GM23338 (cell line): ENCODE measurements around the gene CDC45. TPM values are rescaled to one million over a fixed set of nuclear protein-coding genes. Genes with fewer than 3 reads are reported as not detected.

Source experiments
- ATAC-seq: fragments of 200-7000 bp; cut with Tn5 transposase; 3 replicates; pipeline ENCODE4 v1.9.1; 2020
- DNase-seq: peaks from one replicate; pipeline ENCODE4 v3.0.0-alpha.2; 2015; ENCODE audit warnings: low spot score
- H2AFZ ChIP-seq: fragments of 200-600 bp; sonication (generic); 2 replicates; pipeline ENCODE4 v1.8.0; 2016; ENCODE audit warnings: antibody characterized with exemption, mild to moderate bottlenecking, moderate library complexity
- H3F3A ChIP-seq: fragments of 200-600 bp; sonication (generic); replicated peaks from 2 replicates; pipeline ENCODE4 v1.8.0; 2017; ENCODE audit warnings: antibody characterized with exemption, mixed run types, low read depth
- H3K27ac ChIP-seq: fragments of 200-600 bp; sonication (generic); 2 replicates; pipeline ENCODE4 v1.6.1; 2016; ENCODE audit warnings: low read depth
- H3K27me3 ChIP-seq: fragments of 200-600 bp; sonication (generic); 2 replicates; pipeline ENCODE4 v1.8.0; 2016; ENCODE audit warnings: mild to moderate bottlenecking, mixed run types, moderate library complexity; ENCODE audit not compliant: insufficient read depth
- H3K36me3 ChIP-seq: fragments of 200-600 bp; sonication (generic); 2 replicates; pipeline ENCODE4 v1.8.0; 2016; ENCODE audit warnings: mild to moderate bottlenecking; ENCODE audit not compliant: insufficient read depth
- H3K4me1 ChIP-seq: fragments of 200-600 bp; sonication (generic); 2 replicates; pipeline ENCODE4 v1.8.0; 2016; ENCODE audit warnings: mild to moderate bottlenecking, moderate library complexity; ENCODE audit not compliant: insufficient read depth
- H3K4me2 ChIP-seq: fragments of 200-600 bp; sonication (generic); 2 replicates; pipeline ENCODE4 v1.7.1; 2017; ENCODE audit warnings: mixed run types
- H3K4me3 ChIP-seq: fragments of 200-600 bp; sonication (generic); 2 replicates; pipeline ENCODE4 v1.6.1; 2016; ENCODE audit warnings: mixed run types
- H3K79me2 ChIP-seq: fragments of 200-600 bp; sonication (generic); replicated peaks from 2 replicates; pipeline ENCODE4 v1.8.0; 2017; ENCODE audit warnings: mild to moderate bottlenecking; ENCODE audit not compliant: insufficient read depth
- H3K9me2 ChIP-seq: fragments of 200-600 bp; sonication (generic); 2 replicates; pipeline ENCODE4 v1.8.0; 2017; ENCODE audit not compliant: insufficient read depth
- H4K20me1 ChIP-seq: fragments of 200-600 bp; sonication (generic); replicated peaks from 2 replicates; pipeline ENCODE4 v1.8.0; 2017; ENCODE audit warnings: mild to moderate bottlenecking; ENCODE audit not compliant: insufficient read depth
- H3K27ac Mint-ChIP-seq: 2 replicates; pipeline ENCODE4 v1.8.0; 2020; ENCODE audit warnings: inconsistent platforms, mild to moderate bottlenecking, moderate library complexity, mixed read lengths
- H3K27me3 Mint-ChIP-seq: 3 replicates; pipeline ENCODE4 v1.8.0; 2022; ENCODE audit warnings: low read depth, mild to moderate bottlenecking, moderate library complexity, mixed read lengths, inconsistent platforms; ENCODE audit not compliant: insufficient read depth, poor library complexity
- H3K36me3 Mint-ChIP-seq: 3 replicates; pipeline ENCODE4 v1.8.0; 2021; ENCODE audit warnings: low read depth, mild to moderate bottlenecking, inconsistent platforms, moderate library complexity, mixed read lengths
- H3K4me1 Mint-ChIP-seq: 3 replicates; pipeline ENCODE4 v1.8.0; 2020; ENCODE audit warnings: mild to moderate bottlenecking, inconsistent platforms, mixed read lengths
- H3K4me3 Mint-ChIP-seq: 3 replicates; pipeline ENCODE4 v1.8.0; 2021; ENCODE audit warnings: moderate library complexity, mild to moderate bottlenecking, inconsistent platforms, mixed read lengths
- H3K9me3 Mint-ChIP-seq: 3 replicates; pipeline ENCODE4 v1.8.0; 2020; ENCODE audit warnings: moderate library complexity, mild to moderate bottlenecking, inconsistent platforms, mixed read lengths
- EZH2 ChIP-seq: fragments of 200-600 bp; sonication (generic); IDR thresholded peaks from one replicate; pipeline ENCODE4 v1.8.0; 2017; ENCODE audit warnings: antibody characterized with exemption, mild to moderate bottlenecking, low read depth; ENCODE audit not compliant: unreplicated experiment
- NANOG ChIP-seq: IDR thresholded peaks from 2 replicates; pipeline ENCODE4 v1.6.1; 2016; ENCODE audit warnings: antibody characterized with exemption, borderline replicate concordance
- polyA plus RNA-seq: library from polyadenylated mRNA; unstranded; fragments of >200 nt; fragmentation: Nextera tagmentation; extraction: Ambion mirVana; gene quantifications from 2 replicates; pipeline ENCODE4 v1.2.1, GENCODE V29; 2016
- total RNA-seq: library from RNA; depleted of rRNA; stranded (reverse); fragments of >200 nt; shearing (Covaris generic); gene quantifications from 2 replicates; pipeline ENCODE4 v1.2.3, GENCODE V29; 2014
- TF ChIP-seq, protein P1 (sequence below): fragments of 250-450 bp; sonication (Bioruptor Pico); IDR thresholded peaks from 2 replicates; pipeline ENCODE4 v1.5.0; 2020; ENCODE audit warnings: mild to moderate bottlenecking, moderate library complexity
- TF ChIP-seq, protein P2 (sequence below), 2 experiments: fragments of 200-600 bp in 1 of 2; sonication (generic) in 1 of 2; conservative IDR thresholded peaks; 2 replicates each; pipeline versions ENCODE4 v1.5.1 to v1.6.1; 2016 to 2017; ENCODE audit warnings: antibody characterized with exemption in 2 of 2, low read depth in 2 of 2, mild to moderate bottlenecking in 2 of 2, moderate library complexity in 1 of 2
- TF ChIP-seq, protein P3 (sequence below): IDR thresholded peaks from 2 replicates; pipeline ENCODE4 v1.6.1; 2016; ENCODE audit warnings: antibody characterized with exemption

CDC45 gene
- total and polyA plus RNA-seq, 2 experiments from 2014 or later, result 29.0 to 30.3 TPM

DNA sequence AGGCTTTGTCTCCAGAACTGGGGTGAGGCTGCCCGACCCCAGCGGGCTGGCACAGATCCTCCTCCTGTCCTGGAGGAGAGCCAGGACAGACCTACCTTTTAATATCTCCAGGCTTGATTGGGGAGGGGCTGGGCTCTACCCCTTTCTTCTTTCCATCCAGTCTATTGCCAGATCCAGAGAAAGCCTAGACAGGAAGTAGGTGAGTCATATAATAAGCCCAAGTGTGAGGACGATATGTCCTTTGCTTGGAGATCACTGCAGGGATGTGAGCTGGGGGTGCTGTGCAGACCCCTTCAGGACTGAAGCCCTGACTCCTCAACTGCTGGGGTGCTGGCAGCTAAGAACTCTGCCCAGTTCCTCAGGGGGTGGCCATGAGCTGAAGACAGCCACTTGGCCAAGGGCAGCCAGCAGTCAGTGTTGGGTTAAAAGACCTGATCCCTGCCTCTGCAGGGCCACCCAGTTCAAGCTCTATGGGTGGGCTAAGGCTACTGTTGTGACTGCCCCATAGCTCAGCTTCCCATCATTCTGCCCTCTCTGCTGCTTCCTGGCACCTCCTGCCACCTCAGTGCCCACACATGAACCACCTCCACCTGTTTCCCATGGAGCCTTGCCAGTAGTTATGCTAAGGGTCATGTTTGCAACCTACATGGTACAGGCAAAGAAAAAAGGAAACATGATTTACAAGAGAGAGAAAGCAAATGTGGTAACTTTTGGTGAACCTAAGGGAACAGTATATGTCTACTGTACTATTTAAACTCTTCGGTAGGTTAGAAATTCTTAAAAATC is 23.9 kb upstream of the CDC45 start (continued):
- TF ChIP-seq, protein P1, sequence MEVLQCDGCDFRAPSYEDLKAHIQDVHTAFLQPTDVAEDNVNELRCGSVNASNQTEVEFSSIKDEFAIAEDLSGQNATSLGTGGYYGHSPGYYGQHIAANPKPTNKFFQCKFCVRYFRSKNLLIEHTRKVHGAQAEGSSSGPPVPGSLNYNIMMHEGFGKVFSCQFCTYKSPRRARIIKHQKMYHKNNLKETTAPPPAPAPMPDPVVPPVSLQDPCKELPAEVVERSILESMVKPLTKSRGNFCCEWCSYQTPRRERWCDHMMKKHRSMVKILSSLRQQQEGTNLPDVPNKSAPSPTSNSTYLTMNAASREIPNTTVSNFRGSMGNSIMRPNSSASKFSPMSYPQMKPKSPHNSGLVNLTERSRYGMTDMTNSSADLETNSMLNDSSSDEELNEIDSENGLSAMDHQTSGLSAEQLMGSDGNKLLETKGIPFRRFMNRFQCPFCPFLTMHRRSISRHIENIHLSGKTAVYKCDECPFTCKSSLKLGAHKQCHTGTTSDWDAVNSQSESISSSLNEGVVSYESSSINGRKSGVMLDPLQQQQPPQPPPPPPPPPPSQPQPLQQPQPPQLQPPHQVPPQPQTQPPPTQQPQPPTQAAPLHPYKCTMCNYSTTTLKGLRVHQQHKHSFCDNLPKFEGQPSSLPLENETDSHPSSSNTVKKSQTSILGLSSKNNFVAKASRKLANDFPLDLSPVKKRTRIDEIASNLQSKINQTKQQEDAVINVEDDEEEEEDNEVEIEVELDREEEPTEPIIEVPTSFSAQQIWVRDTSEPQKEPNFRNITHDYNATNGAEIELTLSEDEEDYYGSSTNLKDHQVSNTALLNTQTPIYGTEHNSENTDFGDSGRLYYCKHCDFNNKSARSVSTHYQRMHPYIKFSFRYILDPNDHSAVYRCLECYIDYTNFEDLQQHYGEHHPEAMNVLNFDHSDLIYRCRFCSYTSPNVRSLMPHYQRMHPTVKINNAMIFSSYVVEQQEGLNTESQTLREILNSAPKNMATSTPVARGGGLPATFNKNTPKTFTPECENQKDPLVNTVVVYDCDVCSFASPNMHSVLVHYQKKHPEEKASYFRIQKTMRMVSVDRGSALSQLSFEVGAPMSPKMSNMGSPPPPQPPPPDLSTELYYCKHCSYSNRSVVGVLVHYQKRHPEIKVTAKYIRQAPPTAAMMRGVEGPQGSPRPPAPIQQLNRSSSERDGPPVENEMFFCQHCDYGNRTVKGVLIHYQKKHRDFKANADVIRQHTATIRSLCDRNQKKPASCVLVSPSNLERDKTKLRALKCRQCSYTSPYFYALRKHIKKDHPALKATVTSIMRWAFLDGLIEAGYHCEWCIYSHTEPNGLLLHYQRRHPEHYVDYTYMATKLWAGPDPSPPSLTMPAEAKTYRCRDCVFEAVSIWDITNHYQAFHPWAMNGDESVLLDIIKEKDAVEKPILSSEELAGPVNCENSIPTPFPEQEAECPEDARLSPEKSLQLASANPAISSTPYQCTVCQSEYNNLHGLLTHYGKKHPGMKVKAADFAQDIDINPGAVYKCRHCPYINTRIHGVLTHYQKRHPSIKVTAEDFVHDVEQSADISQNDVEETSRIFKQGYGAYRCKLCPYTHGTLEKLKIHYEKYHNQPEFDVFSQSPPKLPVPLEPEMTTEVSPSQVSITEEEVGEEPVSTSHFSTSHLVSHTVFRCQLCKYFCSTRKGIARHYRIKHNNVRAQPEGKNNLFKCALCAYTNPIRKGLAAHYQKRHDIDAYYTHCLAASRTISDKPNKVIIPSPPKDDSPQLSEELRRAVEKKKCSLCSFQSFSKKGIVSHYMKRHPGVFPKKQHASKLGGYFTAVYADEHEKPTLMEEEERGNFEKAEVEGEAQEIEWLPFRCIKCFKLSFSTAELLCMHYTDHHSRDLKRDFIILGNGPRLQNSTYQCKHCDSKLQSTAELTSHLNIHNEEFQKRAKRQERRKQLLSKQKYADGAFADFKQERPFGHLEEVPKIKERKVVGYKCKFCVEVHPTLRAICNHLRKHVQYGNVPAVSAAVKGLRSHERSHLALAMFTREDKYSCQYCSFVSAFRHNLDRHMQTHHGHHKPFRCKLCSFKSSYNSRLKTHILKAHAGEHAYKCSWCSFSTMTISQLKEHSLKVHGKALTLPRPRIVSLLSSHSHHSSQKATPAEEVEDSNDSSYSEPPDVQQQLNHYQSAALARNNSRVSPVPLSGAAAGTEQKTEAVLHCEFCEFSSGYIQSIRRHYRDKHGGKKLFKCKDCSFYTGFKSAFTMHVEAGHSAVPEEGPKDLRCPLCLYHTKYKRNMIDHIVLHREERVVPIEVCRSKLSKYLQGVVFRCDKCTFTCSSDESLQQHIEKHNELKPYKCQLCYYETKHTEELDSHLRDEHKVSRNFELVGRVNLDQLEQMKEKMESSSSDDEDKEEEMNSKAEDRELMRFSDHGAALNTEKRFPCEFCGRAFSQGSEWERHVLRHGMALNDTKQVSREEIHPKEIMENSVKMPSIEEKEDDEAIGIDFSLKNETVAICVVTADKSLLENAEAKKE, result no peak

DNA sequence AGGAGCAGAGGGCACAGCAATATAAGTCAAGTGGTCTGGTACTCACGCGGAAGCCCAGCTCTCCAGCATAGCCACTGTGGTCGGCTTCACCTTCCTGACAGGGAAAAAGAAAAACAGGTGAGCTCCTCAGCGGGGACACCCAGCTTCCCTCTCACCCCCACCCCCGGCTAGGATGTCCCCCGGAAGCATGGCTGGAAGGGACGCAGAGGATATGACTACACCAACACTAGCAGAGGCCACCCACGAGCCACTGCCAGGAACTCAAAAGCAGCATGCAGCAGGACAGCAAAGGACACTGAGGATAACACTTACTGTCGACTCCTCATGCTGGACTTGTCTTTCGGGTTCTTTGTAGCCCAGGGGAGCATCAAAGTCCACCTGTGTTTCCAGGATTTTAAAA is 23.2 kb upstream of the CDC45 start:
- H4K20me1 ChIP-seq, result peaks cover 3% of the 10 kb centered on the region
- peaks cover 41% of the 10 kb centered on the region for H3K36me3 ChIP-seq
- no peak overlapping the region for H3K4me2 ChIP-seq
- peaks cover 2% of the 10 kb centered on the region for H3K27me3 Mint-ChIP-seq
- H3K4me3 ChIP-seq, result no peak overlapping the region
- H3K27me3 ChIP-seq, result no peaks in the 10 kb centered on the region
- no peak overlapping the region for H3K27ac ChIP-seq
- no peaks in the 10 kb centered on the region; the same call in 1 of the 2 replicates for H3K79me2 ChIP-seq
- H3F3A ChIP-seq, result no peaks in the 10 kb centered on the region
- H3K27ac Mint-ChIP-seq, result no peak overlapping the region
- DNase-seq, result no peak
- no peaks in the 10 kb centered on the region for H3K9me2 ChIP-seq
- H3K4me1 Mint-ChIP-seq, result peaks cover 7% of the 10 kb centered on the region
- no peaks in the 10 kb centered on the region for H3K4me1 ChIP-seq
- no peak overlapping the region for H3K4me3 Mint-ChIP-seq
- no peaks in the 10 kb centered on the region for H3K9me3 Mint-ChIP-seq
- no peak overlapping the region for H2AFZ ChIP-seq
- peaks cover 73% of the 10 kb centered on the region for H3K36me3 Mint-ChIP-seq
- ATAC-seq, result no peak
- TF ChIP-seq EZH2 (no peak), NANOG (no peak)
- TF ChIP-seq, protein P1, result no peak
- TF ChIP-seq, protein P2, sequence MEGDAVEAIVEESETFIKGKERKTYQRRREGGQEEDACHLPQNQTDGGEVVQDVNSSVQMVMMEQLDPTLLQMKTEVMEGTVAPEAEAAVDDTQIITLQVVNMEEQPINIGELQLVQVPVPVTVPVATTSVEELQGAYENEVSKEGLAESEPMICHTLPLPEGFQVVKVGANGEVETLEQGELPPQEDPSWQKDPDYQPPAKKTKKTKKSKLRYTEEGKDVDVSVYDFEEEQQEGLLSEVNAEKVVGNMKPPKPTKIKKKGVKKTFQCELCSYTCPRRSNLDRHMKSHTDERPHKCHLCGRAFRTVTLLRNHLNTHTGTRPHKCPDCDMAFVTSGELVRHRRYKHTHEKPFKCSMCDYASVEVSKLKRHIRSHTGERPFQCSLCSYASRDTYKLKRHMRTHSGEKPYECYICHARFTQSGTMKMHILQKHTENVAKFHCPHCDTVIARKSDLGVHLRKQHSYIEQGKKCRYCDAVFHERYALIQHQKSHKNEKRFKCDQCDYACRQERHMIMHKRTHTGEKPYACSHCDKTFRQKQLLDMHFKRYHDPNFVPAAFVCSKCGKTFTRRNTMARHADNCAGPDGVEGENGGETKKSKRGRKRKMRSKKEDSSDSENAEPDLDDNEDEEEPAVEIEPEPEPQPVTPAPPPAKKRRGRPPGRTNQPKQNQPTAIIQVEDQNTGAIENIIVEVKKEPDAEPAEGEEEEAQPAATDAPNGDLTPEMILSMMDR (conservative IDR thresholded peaks at IDR 0.05; ENCODE audit: low read depth in 2 of 2), result no peak
- TF ChIP-seq, protein P3, sequence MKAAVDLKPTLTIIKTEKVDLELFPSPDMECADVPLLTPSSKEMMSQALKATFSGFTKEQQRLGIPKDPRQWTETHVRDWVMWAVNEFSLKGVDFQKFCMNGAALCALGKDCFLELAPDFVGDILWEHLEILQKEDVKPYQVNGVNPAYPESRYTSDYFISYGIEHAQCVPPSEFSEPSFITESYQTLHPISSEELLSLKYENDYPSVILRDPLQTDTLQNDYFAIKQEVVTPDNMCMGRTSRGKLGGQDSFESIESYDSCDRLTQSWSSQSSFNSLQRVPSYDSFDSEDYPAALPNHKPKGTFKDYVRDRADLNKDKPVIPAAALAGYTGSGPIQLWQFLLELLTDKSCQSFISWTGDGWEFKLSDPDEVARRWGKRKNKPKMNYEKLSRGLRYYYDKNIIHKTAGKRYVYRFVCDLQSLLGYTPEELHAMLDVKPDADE, result no peak
